Left colon (tissue), 2 donors: ENCODE results near the gene MOB3B. TPM values are rescaled to one million over a fixed set of nuclear protein-coding genes. Genes with fewer than 3 reads are reported as not detected.
A peak's percentile ranks its signal among the peaks of the same experiment; 100 is the strongest.

ENCODE experiments used
- ATAC-seq: fragments of 200-7000 bp; cut with Tn5 transposase; one replicate; pipeline ENCODE4 v1.9.1; 2020; ENCODE audit warnings: mild to moderate bottlenecking, moderate library complexity
- DNase-seq, 2 donors: peaks; one replicate each; pipeline ENCODE4 v3.0.0-alpha.2; 2020
- intact Hi-C, 2 donors: fragments of 100-400 bp; cut with DNase I in 1 of 2; cut with micrococcal nuclease in 1 of 2; formaldehyde crosslinking; loops; one replicate each; pipeline versions ENCODE4 v1.11.2 to v1.14.0; 2022; cut with DNase I, micrococcal nuclease
- total RNA-seq, 2 donors: library from RNA; stranded (reverse); fragmentation: NEBNext Ultra II Directional; extraction: Animal tissue kit (Norgen Biotek cat#: 25700); gene quantifications; one replicate each; pipeline ENCODE4 v1.2.1, GENCODE V29; 2021
- donor health status: DM: no; HTN: no; CAD: no.
- donor health status: DM: yes; HTN: yes; CAD: no.

MOB3B gene
- total RNA-seq, 2 donors from 2014 or later = 42.2 to 47.1 TPM

DNA sequence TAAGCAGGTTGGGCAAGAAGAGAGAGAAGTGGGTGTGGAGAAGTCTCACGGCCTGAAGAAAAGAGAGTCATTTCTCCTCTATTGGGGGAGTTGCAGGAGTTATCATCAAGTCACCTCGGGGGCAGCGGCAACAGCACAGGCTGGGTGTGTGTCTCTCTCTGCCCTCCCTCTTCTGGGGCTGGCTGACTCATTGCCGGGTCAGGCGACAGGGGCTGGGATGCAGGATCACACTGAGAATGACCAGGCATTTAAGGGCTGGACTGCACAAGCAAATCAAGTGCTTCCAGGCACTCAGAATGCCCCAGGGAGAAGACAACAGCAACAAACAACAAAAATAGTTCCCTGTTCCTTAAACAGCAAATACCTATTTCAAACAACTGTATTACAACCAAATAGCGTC, 226.4 kb downstream of the MOB3B start:
- intact Hi-C loops = no loop called here
- ATAC-seq = no peak
- DNase-seq = no peak

DNA sequence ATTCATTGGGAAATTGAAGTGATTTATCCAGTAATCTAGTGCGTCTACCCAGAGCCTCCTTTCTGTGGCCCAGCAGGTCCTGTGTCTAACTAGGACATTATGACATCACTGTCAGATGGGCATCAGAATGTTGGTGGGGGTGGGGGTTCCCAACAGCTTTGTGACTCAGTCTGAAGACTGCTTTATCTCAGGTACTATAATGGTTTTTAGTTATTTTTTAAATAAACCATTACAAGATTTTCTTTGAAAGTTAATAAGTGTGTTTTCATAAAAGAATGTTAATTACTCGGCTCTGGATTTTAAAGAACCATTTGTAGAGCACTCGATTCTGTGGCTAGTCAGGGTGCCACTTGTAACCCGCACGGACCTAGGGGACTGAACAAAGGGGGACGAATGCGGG, 232.6 kb downstream of the MOB3B start, which contains the start of gene EQTN:
EQTN (minus strand) TSS at position 101 of the 400 bp plus-strand sequence; CDS start at position 6, 95 bp downstream.
- ATAC-seq (no peak), DNase-seq (no peak)
- intact Hi-C loops = no loop called here

GRCh38 chr9:27293996-27294395, 235.6 kb downstream of the MOB3B start:
- intact Hi-C loops = no loop called here
- no peak for ATAC-seq
- DNase-seq = no peak

GRCh38 chr9:27292659-27293405, 236.8 kb downstream of the MOB3B start:
- intact Hi-C loops = no loop called here
- no peak for DNase-seq
- ATAC-seq = no peak

- DNase-seq (no peak), ATAC-seq (no peak)
- intact Hi-C loops = no loop called here
Measured at GRCh38 chr9:27291292-27291691, 238.3 kb downstream of the MOB3B start.

DNA sequence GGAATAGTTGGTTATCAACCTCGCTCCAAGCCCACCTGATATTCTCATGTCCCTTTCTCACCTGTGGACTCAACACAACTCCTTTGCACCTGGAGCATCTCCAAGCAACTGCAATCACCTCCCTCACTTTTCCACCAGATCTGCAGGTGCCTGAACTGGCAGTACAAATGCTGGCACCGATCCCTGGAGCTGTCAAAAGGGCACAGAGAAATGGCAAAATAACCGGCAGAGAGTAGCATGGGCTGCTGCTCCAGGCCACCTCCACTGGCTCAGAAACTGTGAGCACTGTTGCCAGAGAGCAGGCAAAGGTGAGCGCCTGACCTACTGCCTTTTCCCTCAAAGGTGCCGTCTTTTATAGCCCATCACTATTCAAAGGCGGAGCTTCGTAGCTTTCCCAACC, 247.3 kb downstream of the MOB3B start:
- intact Hi-C loops = no loop called here
- DNase-seq (no peak), ATAC-seq (peak; percentile 41)

DNA sequence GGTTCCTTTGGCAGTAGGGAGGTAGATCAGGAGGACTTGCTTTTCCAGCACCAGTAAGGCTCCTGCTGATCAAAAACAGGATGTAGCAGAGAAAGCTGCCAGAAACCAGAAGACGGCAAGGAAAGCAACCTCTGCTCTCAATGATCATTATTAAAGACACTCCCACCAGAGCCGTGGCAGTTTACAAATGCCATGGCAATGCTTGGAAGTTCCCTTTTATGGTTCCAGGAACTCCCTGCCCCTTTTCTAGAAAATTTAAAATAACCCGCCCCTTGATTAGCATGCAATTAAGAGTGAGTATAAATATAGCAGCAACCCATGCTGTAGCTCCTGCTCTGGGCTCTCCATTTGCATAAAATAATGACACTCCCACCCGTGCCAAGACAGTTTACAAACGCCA, 248.8 kb downstream of the MOB3B start:
- intact Hi-C loops = no loop called here
- DNase-seq (no peak), ATAC-seq (no peak)

DNA sequence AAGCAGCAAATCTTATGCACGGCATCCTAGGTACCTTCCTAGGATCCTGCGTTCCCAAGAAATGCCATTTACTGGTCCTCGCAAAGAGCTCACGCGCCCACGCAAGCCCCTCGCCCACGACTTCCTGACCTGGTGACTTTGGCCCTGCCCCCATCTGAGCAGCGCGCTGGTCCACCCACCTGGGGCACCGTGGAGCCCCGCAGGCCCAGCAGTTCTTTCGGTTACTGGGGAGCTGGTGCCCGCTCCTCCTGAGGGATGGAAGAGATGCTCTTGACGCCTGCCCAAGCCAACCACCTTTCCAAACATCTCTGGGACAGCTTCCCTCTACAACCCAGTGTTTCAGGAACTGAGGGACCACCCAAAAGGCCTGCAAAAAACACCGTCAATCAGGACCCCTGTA, 249.4 kb downstream of the MOB3B start:
- intact Hi-C loops = no loop called here
- ATAC-seq = no peak
- DNase-seq = no peak

DNA sequence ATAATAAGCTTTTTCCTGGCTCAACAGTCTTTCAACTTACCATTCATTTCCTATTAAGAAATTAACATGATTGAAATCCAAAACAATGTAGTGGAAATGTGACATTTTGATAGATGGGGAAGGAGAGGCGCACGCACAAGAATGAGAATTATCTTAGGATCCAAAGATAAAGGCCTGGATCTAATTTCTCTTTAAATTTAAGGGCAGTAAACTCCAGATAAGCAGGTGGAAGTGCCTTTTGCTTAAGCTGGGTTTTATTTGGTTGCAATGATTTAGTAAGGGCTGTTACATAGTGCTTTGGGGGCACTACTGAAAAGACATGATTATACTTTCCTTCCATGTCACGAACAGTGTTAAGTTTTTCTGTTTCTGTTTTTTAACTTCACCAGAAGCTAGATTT, 250.0 kb downstream of the MOB3B start:
- DNase-seq = no peak
- intact Hi-C loops = loop anchor here (5.0 to 10.0 kb wide), 2 partner anchors 245 to 247 kb away; no protein-coding TSS in a partner anchor
- ATAC-seq = no peak

GRCh38 chr9:27278374-27278773, 251.2 kb downstream of the MOB3B start:
- ATAC-seq = no peak
- intact Hi-C loops = loop anchor here (5.0 to 10.0 kb wide), 2 partner anchors 244 to 246 kb away; no protein-coding TSS in a partner anchor
- DNase-seq = no peak

- peak; percentile 72 for ATAC-seq
- DNase-seq = no peak
- intact Hi-C loops = loop anchor here (5.0 to 10.0 kb wide), 2 partner anchors 242 to 244 kb away; no protein-coding TSS in a partner anchor
Measured at GRCh38 chr9:27276193-27277030, 253.2 kb downstream of the MOB3B start.

Other genes with a start within 250 kb of the MOB3B start
- 1 to 10 TPM in 1 of 2 donors, under 1 TPM in 1; 0.45 to 1.5 TPM for gene EQTN, start 232.7 kb downstream of the MOB3B start, total RNA-seq
- not detected for gene IFNK, start 5.5 kb downstream of the MOB3B start, total RNA-seq
- gene C9orf72, start 43.7 kb upstream of the MOB3B start, total RNA-seq = 10 to 100 TPM; 10.7 to 13.4 TPM